DMS153 treated with DMSO at 0.1 percent for 48 hours (cell line): ENCODE results near the gene TSC22D2.
"Not testable (repeated sequence)": the region's sequence is repeated elsewhere in the genome, so short reads cannot be mapped to it uniquely, and the experiment has no call there.

Source experiments
- DNase-seq: peaks from one replicate; lab custom pipeline; 2025; ENCODE audit not compliant: unreplicated experiment; lab: John Stamatoyannopoulos, UW

The TSC22D2 gene

GRCh38 chr3:150479370-150479769 is 71.3 kb downstream of the TSC22D2 start:
- no peak for DNase-seq

GRCh38 chr3:150480877-150481276 is 72.8 kb downstream of the TSC22D2 start:
- no peak for DNase-seq

DNA sequence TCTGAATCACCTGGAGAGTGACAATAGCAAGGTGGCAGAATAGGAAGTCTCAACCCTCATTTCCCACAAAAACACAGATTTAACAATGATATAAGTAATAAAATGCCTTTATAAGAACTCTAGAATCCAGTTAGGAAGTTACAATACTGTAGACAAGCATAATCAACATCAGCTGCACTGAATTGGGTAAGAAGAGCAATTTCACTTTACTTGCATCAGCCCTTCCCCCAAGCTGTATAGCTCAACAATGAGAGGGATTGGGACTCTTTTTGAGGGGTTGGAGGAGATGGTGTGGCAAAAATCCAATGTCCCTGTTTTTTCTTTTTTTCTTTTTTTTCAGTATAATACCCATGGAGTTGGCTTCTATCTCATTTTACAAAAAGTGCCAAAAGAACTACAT is 75.1 kb downstream of the TSC22D2 start:
- DNase-seq, result no peak

GRCh38 chr3:150484410-150484809 is 76.3 kb downstream of the TSC22D2 start:
- no peak for DNase-seq

DNA sequence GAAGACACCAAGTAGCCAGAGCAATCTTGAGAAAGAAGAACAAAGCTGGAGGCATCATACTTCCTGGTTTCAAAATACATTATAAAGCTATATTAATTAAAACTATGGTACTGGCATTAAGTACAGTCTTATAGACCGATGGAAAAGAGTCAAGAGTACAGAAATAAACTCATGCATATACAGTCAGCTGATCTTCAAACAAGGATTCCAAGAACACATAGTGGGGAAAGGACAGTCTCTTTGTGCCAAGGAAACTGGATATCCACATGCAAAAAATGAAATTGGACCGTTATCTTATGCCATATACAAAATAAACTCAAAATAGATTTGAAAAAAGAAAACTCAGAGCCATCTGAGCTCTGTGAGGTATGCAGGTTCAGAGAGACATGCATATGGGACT is 80.8 kb downstream of the TSC22D2 start:
- no peak for DNase-seq

GRCh38 chr3:150490277-150490986 is 82.3 kb downstream of the TSC22D2 start:
- no peak for DNase-seq

DNA sequence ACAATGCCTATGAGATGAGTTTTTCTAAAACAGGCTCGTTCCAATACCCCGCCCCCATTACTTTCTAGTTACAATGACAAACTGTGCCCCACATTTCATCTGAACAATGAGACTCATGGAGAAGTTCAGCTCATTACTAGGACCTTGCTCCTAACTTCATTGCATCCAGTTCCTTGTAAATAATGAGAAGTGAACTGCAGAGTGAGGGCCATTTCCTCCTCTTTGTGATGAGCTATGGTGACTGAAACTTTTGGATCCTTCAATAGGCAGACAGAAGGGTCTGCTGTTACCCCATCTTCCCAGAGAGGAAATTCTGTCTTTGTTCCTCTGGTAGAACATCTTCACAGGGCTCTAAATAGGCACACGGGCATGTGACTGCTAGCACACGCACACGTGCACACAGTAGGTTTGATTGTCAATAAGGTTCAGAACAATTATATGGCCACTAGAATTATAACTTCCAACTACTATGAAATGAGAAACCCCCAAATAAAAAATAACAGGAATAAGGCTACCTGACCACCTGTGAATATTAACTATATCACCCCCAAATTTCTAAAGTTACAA is 86.4 kb downstream of the TSC22D2 start:
- no peak for DNase-seq

- no peak for DNase-seq
Observed at GRCh38 chr3:150495149-150495548, 87.1 kb downstream of the TSC22D2 start.

GRCh38 chr3:150495563-150496168 is 87.6 kb downstream of the TSC22D2 start:
- DNase-seq, result peak; percentile 43

DNA sequence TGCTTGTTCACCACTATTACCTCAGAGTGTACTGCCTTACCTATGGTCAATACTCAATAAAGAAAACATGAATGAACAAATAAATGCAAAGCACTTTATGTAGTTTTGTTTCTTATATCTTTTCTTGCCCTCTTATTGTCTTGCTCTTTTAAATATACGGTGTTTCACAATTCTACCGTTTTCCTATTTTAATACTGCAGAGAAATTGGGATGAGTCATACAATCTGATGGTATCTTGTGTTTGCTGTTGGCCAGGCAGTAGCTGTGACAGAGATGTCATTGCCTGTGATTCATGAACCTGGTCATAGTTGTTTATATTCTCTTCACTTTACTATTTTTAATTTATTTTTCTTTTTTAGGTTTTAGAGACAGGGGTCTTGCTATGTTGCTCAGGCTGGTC is 89.9 kb downstream of the TSC22D2 start:
- DNase-seq, result no peak

GRCh38 chr3:150500960-150501359 is 92.9 kb downstream of the TSC22D2 start:
- DNase-seq, result not testable (repeated sequence)

DNA sequence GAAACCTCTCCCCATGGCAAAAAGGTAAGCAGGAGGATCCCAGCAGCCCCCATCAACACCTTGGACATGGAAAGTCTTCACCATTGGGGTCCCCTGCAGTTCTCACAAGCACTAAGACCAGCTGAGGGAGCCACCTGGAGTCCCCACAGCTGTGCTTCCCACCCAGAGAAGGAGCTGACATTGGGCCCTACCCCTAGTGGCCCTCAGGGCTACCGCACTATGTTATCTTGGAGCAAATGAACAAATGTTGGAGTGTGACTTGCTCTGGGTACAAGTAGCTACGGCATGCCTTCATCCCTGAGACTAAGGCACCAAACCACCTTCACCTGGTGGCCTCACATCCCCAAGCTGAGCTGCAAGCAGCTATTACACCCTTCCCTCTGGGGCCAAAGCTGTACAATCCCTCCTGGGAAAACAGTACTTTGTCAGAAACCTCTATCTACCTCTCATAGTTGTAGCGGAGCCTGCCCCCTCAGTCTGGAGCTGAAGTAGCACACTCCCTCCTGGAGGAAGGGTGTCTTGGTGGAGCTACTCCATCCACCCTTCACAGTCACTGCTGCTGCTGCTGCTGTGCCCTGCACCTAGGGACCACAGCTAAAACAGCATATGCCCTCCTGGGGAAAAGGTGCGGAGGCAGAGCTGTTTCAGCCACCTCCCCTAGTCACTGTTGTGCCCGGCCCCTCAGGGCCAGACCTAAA is 95.5 kb downstream of the TSC22D2 start:
- DNase-seq, result no peak

DNA sequence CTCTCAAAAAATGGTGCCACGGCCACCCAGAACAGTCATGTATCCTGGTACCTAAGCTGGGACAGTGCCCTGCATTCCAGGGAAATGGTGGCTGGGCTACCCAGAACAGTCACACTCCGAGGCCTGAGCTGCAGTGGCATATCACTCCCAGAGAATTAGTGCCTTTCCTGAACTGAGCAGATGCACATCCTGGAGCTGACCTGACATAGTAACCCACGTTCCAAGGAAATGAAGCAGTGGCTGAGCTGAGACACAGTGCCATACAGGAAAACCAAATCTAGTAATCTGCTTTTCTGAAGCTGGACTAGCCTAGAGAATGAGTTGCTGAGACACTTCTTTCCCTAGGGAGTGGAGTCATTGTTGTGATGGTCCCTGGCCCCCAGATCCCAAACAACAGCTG is 96.4 kb downstream of the TSC22D2 start:
- no peak for DNase-seq

DNA sequence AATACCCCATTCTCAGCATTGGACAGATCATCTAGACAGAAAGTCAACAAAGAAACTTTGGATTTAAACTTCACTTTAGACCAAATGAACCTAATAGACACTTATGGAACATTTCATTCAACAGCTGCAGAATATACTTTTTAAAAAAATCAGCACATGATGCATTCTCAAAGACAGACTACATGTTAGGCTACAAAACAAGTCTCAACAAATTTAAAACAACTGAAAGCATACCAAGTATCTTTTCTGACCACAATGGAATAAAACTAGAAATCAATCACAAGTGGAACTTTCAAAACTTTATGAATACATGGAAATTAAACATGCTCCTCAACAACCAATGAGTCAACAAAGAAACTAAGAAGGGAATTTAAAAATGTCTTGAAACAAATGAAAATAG is 100.3 kb downstream of the TSC22D2 start:
- DNase-seq, result no peak

DNA sequence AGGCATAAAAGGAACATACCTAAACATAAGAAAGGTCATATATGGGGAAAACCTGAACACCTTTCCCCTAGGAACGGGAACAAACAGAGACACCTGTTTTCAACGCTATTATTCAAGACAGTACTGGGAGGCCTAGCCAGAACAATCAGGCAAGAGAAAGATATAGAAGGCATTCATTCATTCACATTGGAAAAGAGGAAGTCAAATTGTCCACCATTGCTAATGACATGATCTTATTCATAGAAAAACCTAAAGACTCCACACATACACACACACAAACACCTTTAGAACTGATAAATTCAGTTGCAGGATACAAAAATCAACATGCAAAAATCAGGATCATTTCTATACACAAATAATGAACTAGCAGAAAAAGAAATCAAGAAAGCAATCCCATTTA is 101.7 kb downstream of the TSC22D2 start:
- no peak for DNase-seq

- DNase-seq, result no peak
Observed at GRCh38 chr3:150511122-150511821, 103.2 kb downstream of the TSC22D2 start.

DNA sequence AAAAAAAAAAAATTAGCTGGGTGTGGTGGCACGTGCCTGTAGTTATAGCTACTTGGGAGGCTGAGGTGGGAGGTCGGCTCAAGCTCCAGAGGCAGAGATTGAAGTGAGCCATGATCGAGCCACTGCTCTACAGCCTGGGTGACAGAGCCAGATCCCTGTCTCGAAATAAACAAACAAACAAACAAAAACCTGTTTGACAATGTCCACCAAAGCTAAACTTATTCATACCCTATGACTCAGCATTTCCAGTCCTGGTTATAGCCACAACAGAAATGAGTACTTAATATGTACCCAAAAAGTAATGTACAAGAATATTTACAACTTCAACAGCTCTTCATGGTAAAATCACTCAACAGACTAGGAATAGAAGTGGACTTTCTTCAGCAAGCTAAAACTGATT is 107.1 kb downstream of the TSC22D2 start:
- no peak for DNase-seq
